Breast epithelium (tissue), 3 donors: ENCODE data around the gene ADAMTS3.

Experiments
- POLR2A ChIP-seq: fragments of 450-650 bp; IDR thresholded peaks from one replicate; pipeline ENCODE4 v1.6.1; 2016; ENCODE audit warnings: antibody characterized with exemption, mild to moderate bottlenecking, moderate library complexity
- TF ChIP-seq, protein P1 (sequence below), 3 donors: fragments of 450-650 bp; IDR thresholded peaks; one replicate each; pipeline ENCODE4 v1.5.1; 2016 to 2017; ENCODE audit warnings: antibody characterized with exemption in 3 of 3, mild to moderate bottlenecking in 3 of 3, moderate library complexity in 3 of 3

DNA sequence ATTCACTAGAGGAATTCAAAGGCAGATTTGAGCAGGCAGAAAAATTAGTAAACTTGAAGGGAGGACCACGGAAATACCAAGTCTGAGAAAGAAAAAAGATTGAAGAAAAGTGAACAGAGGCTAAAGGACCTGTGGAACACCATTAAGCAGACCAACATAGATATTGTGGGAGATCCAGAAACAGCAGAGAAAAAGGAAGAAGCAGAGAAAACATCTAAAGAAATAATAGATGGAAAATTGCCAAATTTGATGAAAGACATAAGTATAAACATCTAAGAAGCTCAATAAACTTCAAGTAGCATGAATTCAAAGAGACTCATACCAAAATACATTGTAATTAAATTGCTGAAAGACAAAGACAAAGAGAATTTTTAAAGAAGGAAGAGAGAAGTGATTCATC is 31.0 kb downstream of the ADAMTS3 start:
- TF ChIP-seq, protein P1, sequence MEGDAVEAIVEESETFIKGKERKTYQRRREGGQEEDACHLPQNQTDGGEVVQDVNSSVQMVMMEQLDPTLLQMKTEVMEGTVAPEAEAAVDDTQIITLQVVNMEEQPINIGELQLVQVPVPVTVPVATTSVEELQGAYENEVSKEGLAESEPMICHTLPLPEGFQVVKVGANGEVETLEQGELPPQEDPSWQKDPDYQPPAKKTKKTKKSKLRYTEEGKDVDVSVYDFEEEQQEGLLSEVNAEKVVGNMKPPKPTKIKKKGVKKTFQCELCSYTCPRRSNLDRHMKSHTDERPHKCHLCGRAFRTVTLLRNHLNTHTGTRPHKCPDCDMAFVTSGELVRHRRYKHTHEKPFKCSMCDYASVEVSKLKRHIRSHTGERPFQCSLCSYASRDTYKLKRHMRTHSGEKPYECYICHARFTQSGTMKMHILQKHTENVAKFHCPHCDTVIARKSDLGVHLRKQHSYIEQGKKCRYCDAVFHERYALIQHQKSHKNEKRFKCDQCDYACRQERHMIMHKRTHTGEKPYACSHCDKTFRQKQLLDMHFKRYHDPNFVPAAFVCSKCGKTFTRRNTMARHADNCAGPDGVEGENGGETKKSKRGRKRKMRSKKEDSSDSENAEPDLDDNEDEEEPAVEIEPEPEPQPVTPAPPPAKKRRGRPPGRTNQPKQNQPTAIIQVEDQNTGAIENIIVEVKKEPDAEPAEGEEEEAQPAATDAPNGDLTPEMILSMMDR (IDR thresholded peaks at IDR 0.05): no peak
- no peak for TF ChIP-seq POLR2A
